ENCODE data around the gene NMNAT3. TPM values are rescaled to one million over a fixed set of nuclear protein-coding genes. Genes with fewer than 3 reads are reported as not detected.

NMNAT3 gene
- total RNA-seq, 2 donors from 2014 or later: 3.0 to 14.1 TPM

GRCh38 chr3:139558351-139559266 lies 119.2 kb downstream of the NMNAT3 start:
- TF ChIP-seq, protein P1, sequence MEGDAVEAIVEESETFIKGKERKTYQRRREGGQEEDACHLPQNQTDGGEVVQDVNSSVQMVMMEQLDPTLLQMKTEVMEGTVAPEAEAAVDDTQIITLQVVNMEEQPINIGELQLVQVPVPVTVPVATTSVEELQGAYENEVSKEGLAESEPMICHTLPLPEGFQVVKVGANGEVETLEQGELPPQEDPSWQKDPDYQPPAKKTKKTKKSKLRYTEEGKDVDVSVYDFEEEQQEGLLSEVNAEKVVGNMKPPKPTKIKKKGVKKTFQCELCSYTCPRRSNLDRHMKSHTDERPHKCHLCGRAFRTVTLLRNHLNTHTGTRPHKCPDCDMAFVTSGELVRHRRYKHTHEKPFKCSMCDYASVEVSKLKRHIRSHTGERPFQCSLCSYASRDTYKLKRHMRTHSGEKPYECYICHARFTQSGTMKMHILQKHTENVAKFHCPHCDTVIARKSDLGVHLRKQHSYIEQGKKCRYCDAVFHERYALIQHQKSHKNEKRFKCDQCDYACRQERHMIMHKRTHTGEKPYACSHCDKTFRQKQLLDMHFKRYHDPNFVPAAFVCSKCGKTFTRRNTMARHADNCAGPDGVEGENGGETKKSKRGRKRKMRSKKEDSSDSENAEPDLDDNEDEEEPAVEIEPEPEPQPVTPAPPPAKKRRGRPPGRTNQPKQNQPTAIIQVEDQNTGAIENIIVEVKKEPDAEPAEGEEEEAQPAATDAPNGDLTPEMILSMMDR (IDR thresholded peaks at IDR 0.05): no peak
- Histone ChIP-seq H3K9me3 (no peaks in the 10 kb centered on the region), H3K27ac (no peak overlapping the region), H3K36me3 (no peaks in the 10 kb centered on the region), H3K27me3 (replicated peaks; ENCODE audit: insufficient read depth) (no peaks in the 10 kb centered on the region), H3K4me3 (no peak overlapping the region), H3K4me1 (ENCODE audit: control insufficient read depth in 1 of 2, low read depth in 2 of 2) (no peaks in the 10 kb centered on the region)
- no peak for ATAC-seq (ENCODE audit: insufficient number of reproducible peaks, low FRiP score, low read depth)
- no peak for DNase-seq (ENCODE audit: low spot score)

GRCh38 chr3:139557041-139557440 lies 120.7 kb downstream of the NMNAT3 start:
- H3K27ac ChIP-seq: no peak overlapping the region
- TF ChIP-seq, protein P1 (IDR thresholded peaks at IDR 0.05): no peak
- no peak overlapping the region for H3K4me3 ChIP-seq
- no peaks in the 10 kb centered on the region for H3K27me3 ChIP-seq (replicated peaks; ENCODE audit: insufficient read depth)
- H3K4me1 ChIP-seq (ENCODE audit: control insufficient read depth in 1 of 2, low read depth in 2 of 2): no peaks in the 10 kb centered on the region
- ATAC-seq (ENCODE audit: insufficient number of reproducible peaks, low FRiP score, low read depth) (no peak), DNase-seq (ENCODE audit: low spot score) (no peak)
- no peaks in the 10 kb centered on the region for H3K9me3 ChIP-seq
- H3K36me3 ChIP-seq: no peaks in the 10 kb centered on the region

GRCh38 chr3:139555249-139555648 lies 122.5 kb downstream of the NMNAT3 start:
- Histone ChIP-seq H3K4me1 (ENCODE audit: control insufficient read depth in 1 of 2, low read depth in 2 of 2) (no peaks in the 10 kb centered on the region), H3K27me3 (replicated peaks; ENCODE audit: insufficient read depth) (no peaks in the 10 kb centered on the region), H3K36me3 (no peaks in the 10 kb centered on the region), H3K4me3 (no peak overlapping the region), H3K9me3 (no peaks in the 10 kb centered on the region), H3K27ac (no peak overlapping the region)
- no peak for DNase-seq (ENCODE audit: low spot score)
- no peak for ATAC-seq (ENCODE audit: insufficient number of reproducible peaks, low FRiP score, low read depth)
- TF ChIP-seq, protein P1 (IDR thresholded peaks at IDR 0.05): no peak

- Histone ChIP-seq H3K27me3 (replicated peaks; ENCODE audit: insufficient read depth) (no peaks in the 10 kb centered on the region), H3K4me3 (no peak overlapping the region), H3K27ac (no peak overlapping the region), H3K9me3 (no peaks in the 10 kb centered on the region), H3K4me1 (ENCODE audit: control insufficient read depth in 1 of 2, low read depth in 2 of 2) (no peaks in the 10 kb centered on the region), H3K36me3 (no peaks in the 10 kb centered on the region)
- TF ChIP-seq, protein P1 (IDR thresholded peaks at IDR 0.05): no peak
- no peak for DNase-seq (ENCODE audit: low spot score)
- no peak for ATAC-seq (ENCODE audit: insufficient number of reproducible peaks, low FRiP score, low read depth)
Measured at GRCh38 chr3:139554628-139555027, 123.1 kb downstream of the NMNAT3 start.

GRCh38 chr3:139552632-139553365 lies 125.0 kb downstream of the NMNAT3 start:
- no peak for ATAC-seq (ENCODE audit: insufficient number of reproducible peaks, low FRiP score, low read depth)
- DNase-seq (ENCODE audit: low spot score): no peak
- H3K4me3 ChIP-seq: no peak overlapping the region

More at GRCh38 chr3:139552632-139553365, 125.0 kb downstream of the NMNAT3 start:
- Histone ChIP-seq H3K27ac (no peak overlapping the region), H3K4me1 (ENCODE audit: control insufficient read depth in 1 of 2, low read depth in 2 of 2) (no peaks in the 10 kb centered on the region), H3K27me3 (replicated peaks; ENCODE audit: insufficient read depth) (no peaks in the 10 kb centered on the region), H3K9me3 (no peaks in the 10 kb centered on the region), H3K36me3 (no peaks in the 10 kb centered on the region)
- TF ChIP-seq, protein P1 (IDR thresholded peaks at IDR 0.05): no peak

All from thoracic aorta (tissue), 2 donors.